Body of pancreas (tissue), 4 donors: ENCODE measurements around the gene SYK. TPM values are rescaled to one million over a fixed set of nuclear protein-coding genes. Genes with fewer than 3 reads are reported as not detected.

Source experiments
- ATAC-seq: fragments of 150-250 bp; one replicate; pipeline ENCODE4 v1.9.1; 2016
- DNase-seq, 4 donors: peaks; one replicate each; pipeline ENCODE4 v3.0.0-alpha.2; 2019
- H3K27ac ChIP-seq, 4 donors: fragments of 200-600 bp; sonication (generic); 1 replicate in 3 of 4; 2 replicates in 1 of 4; pipeline versions ENCODE4 v1.5.1 to v1.6.1; 2016 to 2019; ENCODE audit warnings: mild to moderate bottlenecking in 1 of 4, mixed read lengths in 1 of 4, moderate library complexity in 1 of 4
- H3K27me3 ChIP-seq, 2 donors: fragments of 200-600 bp; sonication (generic); one replicate each; pipeline ENCODE4 v1.6.0; 2016; ENCODE audit warnings: mild to moderate bottlenecking in 1 of 2
- H3K36me3 ChIP-seq, 2 donors: fragments of 200-600 bp; sonication (generic); replicated peaks in 1 of 2; 2 replicates each; pipeline ENCODE4 v1.5.1; 2016; ENCODE audit warnings: low read depth in 2 of 2; ENCODE audit not compliant: insufficient read depth in 1 of 2
- H3K4me1 ChIP-seq: fragments of 200-600 bp; sonication (generic); one replicate; pipeline ENCODE4 v1.6.0; 2016
- H3K4me3 ChIP-seq, 2 donors: fragments of 200-600 bp; sonication (generic); 1 replicate in 1 of 2; 2 replicates in 1 of 2; pipeline ENCODE4 v1.5.1; 2016 to 2019
- H3K9me3 ChIP-seq, 3 donors: fragments of 200-600 bp; sonication (generic); 1 replicate in 2 of 3; 2 replicates in 1 of 3; pipeline ENCODE4 v1.5.1; 2016
- POLR2A ChIP-seq, 3 donors: fragments of 450-650 bp; IDR thresholded peaks; one replicate each; pipeline ENCODE4 v1.6.1; 2016; ENCODE audit warnings: antibody characterized with exemption in 3 of 3, mild to moderate bottlenecking in 2 of 3
- WGBS, 2 donors: methylation state at CpG; one replicate each; pipeline ENCODE4 v1.1.5; 2017; 5-methylcytosine and 5-hydroxymethylcytosine counted together
- intact Hi-C: fragments of 100-400 bp; cut with DNase I; formaldehyde crosslinking; loops from one replicate; pipeline ENCODE4 v1.15.1; 2023
- total RNA-seq, 2 donors: library from RNA; depleted of rRNA; stranded (reverse); fragments of >200 nt; gene quantifications; one replicate each; pipeline ENCODE4 v1.1.0, GENCODE V29; 2016
- TF ChIP-seq, protein P1 (sequence below), 7 experiments: fragments of 450-650 bp in 4 of 7; fragments of 200-600 bp in 3 of 7; sonication (generic) in 3 of 7; IDR thresholded peaks; one replicate each; pipeline ENCODE4 v1.5.1; 2016 to 2019; ENCODE audit warnings: antibody characterized with exemption in 7 of 7

SYK gene
- total RNA-seq, 2 donors from 2014 or later = 10.5 to 11.2 TPM

DNA sequence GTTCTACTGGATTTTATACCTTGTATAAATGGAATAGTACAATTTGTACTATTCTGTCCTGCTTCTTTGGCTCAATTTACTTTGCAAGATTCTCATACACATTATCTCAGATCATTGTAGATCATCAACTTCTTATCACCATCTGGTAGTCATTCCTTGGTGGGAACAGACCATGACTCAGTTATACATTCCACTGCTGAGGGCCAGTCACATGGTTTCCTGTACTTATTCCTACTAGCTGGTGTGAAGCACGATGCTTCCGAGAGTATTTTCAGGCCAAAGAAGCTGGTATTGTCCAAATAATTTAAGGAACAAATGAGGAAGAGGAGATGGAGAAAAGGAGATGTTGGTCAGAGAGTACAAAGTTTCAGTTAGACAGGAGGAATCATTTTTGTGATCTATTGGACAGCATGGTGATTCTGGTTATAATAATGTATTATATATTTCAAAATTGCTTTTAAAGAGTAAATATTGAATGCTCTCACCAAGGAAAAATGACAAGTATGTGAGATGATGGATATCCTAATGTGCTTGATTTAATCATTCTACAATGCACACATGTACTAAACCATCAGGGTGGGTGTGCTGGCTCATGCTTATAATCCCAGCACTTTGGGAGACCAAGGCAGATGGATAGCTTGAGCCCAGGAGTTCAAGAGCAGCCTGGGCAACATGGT lies 124.1 kb downstream of the SYK start:
- peak; percentile 41 for ATAC-seq
- TF ChIP-seq, protein P1, sequence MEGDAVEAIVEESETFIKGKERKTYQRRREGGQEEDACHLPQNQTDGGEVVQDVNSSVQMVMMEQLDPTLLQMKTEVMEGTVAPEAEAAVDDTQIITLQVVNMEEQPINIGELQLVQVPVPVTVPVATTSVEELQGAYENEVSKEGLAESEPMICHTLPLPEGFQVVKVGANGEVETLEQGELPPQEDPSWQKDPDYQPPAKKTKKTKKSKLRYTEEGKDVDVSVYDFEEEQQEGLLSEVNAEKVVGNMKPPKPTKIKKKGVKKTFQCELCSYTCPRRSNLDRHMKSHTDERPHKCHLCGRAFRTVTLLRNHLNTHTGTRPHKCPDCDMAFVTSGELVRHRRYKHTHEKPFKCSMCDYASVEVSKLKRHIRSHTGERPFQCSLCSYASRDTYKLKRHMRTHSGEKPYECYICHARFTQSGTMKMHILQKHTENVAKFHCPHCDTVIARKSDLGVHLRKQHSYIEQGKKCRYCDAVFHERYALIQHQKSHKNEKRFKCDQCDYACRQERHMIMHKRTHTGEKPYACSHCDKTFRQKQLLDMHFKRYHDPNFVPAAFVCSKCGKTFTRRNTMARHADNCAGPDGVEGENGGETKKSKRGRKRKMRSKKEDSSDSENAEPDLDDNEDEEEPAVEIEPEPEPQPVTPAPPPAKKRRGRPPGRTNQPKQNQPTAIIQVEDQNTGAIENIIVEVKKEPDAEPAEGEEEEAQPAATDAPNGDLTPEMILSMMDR (IDR thresholded peaks at IDR 0.05) = no peak
- no peak for TF ChIP-seq POLR2A (IDR thresholded peaks at IDR 0.05)
- peak overlapping the region in 1 of 4 donors; percentile 39 for H3K27ac ChIP-seq
- intact Hi-C loops = no loop called here
- H3K27me3 ChIP-seq = no peaks in the 10 kb centered on the region
- no peaks in the 10 kb centered on the region for H3K36me3 ChIP-seq
- H3K4me3 ChIP-seq = no peak overlapping the region
- peaks cover 11% of the 10 kb centered on the region for H3K4me1 ChIP-seq
- no peak for DNase-seq
- 56 to 63% methylated on average over 2 of the region's 2 CpGs for WGBS, 2 donors
- no peaks in the 10 kb centered on the region for H3K9me3 ChIP-seq

DNA sequence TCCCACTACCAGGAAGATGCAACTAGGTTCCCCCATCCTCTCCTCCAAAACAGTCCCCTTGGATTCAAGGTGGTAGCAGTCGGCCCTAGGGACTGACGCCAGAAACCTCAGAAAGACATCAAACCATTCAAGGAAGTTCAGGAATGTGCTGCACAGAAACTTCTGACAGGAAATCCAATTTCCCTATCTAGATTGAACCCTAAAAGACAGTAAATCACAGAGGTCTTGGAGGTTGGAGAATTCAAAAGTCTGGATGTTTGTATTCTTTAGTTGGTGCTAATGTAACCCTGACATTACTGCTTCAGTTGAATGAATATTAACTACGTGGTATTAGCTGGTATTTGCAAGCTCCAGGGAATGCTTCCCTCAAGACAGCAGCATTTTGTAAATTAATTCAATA lies 125.3 kb downstream of the SYK start:
- Histone ChIP-seq H3K9me3 (no peaks in the 10 kb centered on the region), H3K27ac (no peak overlapping the region), H3K27me3 (no peaks in the 10 kb centered on the region), H3K36me3 (no peaks in the 10 kb centered on the region), H3K4me3 (no peak overlapping the region), H3K4me1 (no peaks in the 10 kb centered on the region)
- WGBS, 2 donors = 50 to 55% methylated on average over 3 of the region's 3 CpGs
- intact Hi-C loops = no loop called here
- no peak for TF ChIP-seq POLR2A (IDR thresholded peaks at IDR 0.05)
- TF ChIP-seq, protein P1 (IDR thresholded peaks at IDR 0.05) = no peak
- DNase-seq = no peak
- ATAC-seq = no peak

DNA sequence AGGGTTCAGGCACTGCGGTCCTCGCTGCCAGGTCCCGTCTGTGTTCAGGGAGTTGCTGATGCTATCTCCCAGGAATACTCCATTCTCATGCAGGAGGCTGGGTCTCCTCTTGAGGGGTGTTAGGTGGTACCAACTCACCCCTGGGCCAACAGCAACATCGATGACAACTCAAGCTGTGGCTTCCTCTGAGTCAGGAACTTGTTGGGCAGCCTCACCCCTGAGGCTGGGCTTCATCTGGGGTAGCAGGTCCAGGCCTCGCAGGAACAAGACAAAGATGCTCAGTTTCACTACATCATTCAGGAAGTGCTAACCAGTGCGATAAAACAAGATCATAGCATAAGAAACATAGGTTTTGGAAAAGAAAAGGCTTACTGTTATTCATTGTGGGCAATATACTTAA lies 125.9 kb downstream of the SYK start:
- H3K4me3 ChIP-seq = no peak overlapping the region
- WGBS, 2 donors = 71 to 90% methylated on average over 6 of the region's 6 CpGs
- ATAC-seq (no peak), DNase-seq (no peak)
- intact Hi-C loops = no loop called here
- H3K27ac ChIP-seq = no peak overlapping the region
- H3K27me3 ChIP-seq = no peaks in the 10 kb centered on the region
- TF ChIP-seq, protein P1 (IDR thresholded peaks at IDR 0.05) = no peak
- TF ChIP-seq POLR2A (IDR thresholded peaks at IDR 0.05) = no peak
- H3K36me3 ChIP-seq = no peaks in the 10 kb centered on the region
- no peaks in the 10 kb centered on the region for H3K9me3 ChIP-seq
- H3K4me1 ChIP-seq = no peaks in the 10 kb centered on the region

DNA sequence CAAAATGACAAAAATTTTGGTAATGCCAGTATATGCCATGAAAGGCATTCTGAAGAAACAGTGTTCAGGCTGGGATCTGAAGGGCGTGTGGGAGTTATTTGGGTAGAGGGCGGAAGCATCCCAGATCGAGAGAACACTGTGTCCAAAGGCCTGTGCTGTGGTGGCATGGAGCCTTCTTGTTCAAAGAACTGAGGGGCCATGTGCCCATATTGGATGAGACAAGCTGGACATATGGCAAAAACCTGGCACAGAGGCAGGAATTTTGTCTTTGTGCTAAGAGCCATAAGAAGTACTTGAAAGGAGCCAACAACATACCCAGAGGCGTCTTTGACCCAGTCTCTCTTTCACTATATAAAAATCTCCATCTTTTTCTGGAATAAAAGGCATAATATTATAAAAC lies 128.0 kb downstream of the SYK start:
- ATAC-seq (no peak), DNase-seq (no peak)

More for the DNA sequence above, 128.0 kb downstream of the SYK start:
- H3K27ac ChIP-seq = no peak overlapping the region
- H3K4me3 ChIP-seq = no peak overlapping the region
- intact Hi-C loops = no loop called here
- no peak for TF ChIP-seq POLR2A (IDR thresholded peaks at IDR 0.05)
- TF ChIP-seq, protein P1 (IDR thresholded peaks at IDR 0.05) = no peak
- no peaks in the 10 kb centered on the region for H3K9me3 ChIP-seq
- no peaks in the 10 kb centered on the region for H3K4me1 ChIP-seq
- 84 to 88% methylated on average over 4 of the region's 4 CpGs for WGBS, 2 donors
- H3K27me3 ChIP-seq = no peaks in the 10 kb centered on the region
- no peaks in the 10 kb centered on the region for H3K36me3 ChIP-seq
